RCC 7860 (cell line): ENCODE results near the gene COL16A1.
"Not testable (repeated sequence)": the region's sequence is repeated elsewhere in the genome, so short reads cannot be mapped to it uniquely, and the experiment has no call there.

ENCODE experiments used
- DNase-seq: peaks from one replicate; pipeline ENCODE4 v3.0.0-alpha.2; 2015; ENCODE audit warnings: low spot score
- FAIRE-seq: peaks from 2 replicates; lab custom pipeline; 2012; peaks lifted over from hg19 to GRCh38; lab: Jason Lieb, UNC

Gene COL16A1

DNA sequence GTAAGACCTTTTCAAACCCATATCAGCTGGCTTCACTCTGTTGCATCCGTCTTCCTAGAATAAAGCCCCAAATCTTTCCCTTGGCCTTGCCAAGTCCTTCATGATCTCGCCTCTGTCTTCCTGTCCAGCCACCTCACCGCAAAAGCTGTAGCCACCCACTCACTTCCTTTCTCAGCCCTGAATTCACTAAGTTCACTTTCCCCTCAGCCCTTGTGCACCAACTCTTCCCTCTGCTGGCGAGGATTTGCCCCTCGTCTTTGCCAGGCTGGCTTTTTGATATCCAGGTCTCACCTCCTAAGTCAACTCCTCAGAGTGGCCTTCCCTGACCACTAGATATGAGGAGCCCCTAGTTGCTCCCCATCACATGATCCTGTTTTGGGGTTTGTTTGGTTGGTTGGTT lies 3.9 kb upstream of the COL16A1 start:
- no peak for FAIRE-seq
- peak; percentile 38 for DNase-seq

- not testable (repeated sequence) for FAIRE-seq
Observed at GRCh38 chr1:31707059-31707600, 3.3 kb upstream of the COL16A1 start.

DNA sequence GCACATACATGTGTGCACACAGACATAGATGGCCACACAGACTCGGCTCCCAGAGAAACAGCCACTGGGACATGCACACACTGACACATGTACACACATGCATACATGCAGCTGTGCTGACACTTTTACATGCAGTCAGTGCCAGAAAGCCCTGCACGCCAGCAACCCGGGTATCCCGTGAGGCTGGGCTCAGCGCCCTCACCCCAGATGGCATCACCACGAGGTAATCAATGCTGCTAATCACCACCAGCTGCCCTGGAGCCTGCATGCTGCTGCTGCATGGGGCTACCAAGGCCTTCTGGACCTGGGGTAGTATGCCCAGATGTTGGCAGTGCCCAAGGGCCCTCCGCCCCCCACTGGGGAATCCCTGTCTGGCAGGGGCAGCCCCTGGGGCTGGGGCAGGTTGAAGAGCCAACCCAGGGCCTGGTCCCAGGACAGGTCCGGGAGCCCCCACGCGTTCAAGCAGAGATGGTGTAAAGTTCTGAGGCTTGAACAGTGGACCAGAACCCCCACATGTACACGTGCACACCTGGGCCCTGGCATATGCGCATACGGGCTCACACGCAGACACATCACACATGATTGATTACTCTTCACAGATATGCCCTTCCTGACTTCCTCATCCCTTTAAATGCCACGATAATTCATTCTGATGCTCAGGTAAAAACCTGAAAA lies 2.7 kb upstream of the COL16A1 start:
- DNase-seq, result no peak
- no peak for FAIRE-seq

More at GRCh38 chr1:31707059-31707600, 3.3 kb upstream of the COL16A1 start:
- DNase-seq, result not testable (repeated sequence)

DNA sequence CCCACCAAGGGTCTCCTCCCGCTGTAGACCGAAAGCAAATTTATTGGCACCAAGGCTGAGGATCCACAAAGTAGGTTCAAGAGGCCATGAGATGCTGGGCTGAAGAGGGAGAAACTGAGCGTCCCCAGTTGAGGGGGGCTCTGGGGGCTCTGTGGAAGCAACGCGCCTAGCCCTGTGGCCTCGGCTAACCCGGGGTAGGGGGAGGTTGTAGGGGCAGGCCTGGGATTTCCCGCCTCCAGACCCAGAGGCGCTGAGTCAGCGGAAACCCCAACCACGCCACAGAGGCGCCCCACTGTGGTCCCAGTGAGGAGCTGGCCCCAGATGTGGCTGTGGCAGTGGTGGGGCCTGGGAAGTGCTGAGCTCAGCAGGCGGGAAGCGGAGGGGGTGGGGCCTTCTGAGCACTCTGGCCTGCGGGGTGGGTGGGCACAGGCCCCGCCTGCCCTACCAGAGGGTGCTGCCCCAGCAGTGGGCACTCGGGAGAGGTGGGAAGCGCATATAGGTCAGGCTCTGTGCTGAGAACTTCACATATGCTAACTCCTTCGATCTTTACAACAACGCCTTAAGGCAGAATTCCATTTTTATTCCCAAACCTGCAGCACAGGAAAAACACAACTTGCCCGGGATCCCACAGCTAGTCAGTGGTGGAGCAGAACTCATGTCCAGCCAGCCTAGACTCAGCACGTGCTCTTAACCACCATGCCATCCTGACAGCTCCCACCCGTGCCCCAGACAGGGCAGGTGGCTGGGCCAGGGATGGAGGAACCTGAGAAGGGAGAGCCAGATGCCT lies 1.5 kb upstream of the COL16A1 start:
- FAIRE-seq, result no peak
- DNase-seq, result no peak

GRCh38 chr1:31704271-31705079 lies 658 bp upstream of the COL16A1 start:
- no peak for FAIRE-seq
- DNase-seq, result no peak

DNA sequence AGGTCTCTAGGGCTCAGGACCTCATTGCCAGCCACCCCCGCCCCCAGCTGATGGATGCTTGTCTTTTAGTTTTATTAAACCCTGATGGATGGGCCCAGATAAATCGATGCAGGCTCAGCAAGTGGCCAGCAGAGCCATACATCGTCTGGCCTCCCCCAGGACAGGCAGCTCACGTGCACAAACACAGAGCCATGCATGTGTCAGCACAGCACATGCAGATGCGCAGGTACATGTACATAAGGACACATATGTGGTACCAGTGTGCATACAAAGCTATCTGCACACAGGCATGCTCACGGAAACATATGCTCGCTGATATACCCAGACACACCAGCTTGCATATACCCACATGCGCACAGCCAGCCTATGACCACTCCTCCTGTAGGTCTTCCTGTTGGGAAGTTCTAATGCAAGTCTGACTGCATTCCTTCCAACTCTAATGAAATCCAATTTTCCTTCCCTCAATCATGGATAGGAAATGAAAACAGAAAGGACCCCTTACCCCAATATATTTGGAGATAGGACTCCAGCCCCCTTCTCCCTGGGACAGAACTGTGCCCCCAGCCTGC lies 897 bp downstream of the COL16A1 start:
- FAIRE-seq, result no peak
- DNase-seq, result no peak

DNA sequence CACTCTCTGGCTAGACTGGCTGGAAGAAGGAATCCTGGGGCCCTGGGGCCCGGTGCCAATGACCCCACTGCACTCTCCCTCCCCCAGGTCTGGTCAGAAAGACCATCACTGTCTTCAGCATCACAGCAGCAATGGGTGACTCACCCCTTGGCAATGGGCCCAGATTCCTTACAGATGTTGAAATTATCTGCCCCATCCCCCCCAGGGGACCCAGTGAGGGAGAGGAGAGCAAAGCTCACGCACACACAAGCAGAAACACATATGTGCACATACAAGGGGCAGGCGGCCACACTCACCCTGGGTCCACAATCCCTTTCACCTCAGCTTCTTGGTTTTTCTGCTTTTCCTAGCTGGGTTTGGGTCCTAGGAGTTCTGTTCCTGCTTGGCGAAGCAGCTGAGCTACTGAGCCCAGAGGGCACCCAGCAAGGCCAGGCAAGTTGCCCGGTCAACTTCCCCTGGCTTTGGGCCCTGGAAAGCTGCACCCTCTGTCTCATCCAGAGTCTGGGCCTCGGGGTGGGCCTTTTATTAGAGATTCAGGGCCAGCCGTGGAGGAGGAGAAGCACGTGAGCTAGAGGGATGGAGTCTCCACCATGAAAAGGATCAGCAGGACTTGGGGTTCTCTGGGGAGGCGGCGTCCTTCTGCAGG lies 2.6 kb downstream of the COL16A1 start:
- FAIRE-seq, result peak; percentile 86
- peak; percentile 94 for DNase-seq

- no peak for FAIRE-seq
- no peak for DNase-seq
Observed at GRCh38 chr1:31700468-31701090, 3.2 kb downstream of the COL16A1 start.

DNA sequence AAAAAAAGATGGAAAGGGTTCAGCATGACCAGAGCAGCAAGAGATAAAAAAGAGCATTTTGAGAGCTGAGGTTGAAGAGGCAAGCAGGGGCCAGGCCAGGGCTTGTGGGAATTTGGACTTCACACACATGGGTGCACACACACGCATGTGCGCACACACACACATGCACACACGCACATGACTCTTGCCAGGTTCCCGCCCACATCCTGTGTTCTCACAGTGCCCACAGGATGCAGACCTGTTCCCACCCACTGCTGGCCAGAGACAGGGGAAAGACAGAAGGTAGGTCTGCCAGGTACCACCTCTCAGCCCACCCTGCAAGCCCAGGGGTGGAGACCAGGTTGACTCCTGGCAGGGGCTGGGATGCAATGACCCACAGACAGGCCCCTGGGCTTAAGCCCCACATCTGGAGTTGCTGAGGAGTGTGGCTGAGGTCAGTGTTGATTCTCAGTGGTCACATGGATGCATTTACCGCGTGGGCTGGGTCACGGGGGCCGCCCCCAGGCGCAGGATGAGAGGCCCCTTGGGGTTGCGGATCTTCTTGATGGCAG lies 4.4 kb downstream of the COL16A1 start:
- FAIRE-seq, result no peak

GRCh38 chr1:31697369-31697984 lies 6.3 kb downstream of the COL16A1 start:
- FAIRE-seq (no peak), DNase-seq (no peak)

More for the DNA sequence above, 4.4 kb downstream of the COL16A1 start:
- DNase-seq, result no peak

DNA sequence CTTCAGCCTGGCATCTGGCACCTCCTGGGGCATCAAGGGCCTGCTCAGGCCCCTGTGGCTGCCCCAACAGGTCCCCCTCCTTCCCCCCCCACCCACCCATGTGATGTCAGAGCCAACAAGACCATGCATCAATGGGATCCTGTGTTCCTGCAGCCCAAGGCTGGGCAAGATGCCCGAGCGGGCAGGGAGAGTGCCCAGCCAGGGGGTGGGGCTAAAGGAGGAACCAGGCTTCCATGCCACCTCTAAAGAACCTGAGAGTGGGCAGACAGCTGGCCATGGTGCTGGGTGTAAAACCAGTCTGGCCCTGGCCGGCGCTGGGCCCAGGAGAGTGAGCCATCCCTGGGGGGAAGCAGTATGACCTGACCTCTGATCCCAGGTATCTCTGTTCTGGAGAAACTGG lies 7.6 kb downstream of the COL16A1 start:
- FAIRE-seq, result no peak
- no peak for DNase-seq

DNA sequence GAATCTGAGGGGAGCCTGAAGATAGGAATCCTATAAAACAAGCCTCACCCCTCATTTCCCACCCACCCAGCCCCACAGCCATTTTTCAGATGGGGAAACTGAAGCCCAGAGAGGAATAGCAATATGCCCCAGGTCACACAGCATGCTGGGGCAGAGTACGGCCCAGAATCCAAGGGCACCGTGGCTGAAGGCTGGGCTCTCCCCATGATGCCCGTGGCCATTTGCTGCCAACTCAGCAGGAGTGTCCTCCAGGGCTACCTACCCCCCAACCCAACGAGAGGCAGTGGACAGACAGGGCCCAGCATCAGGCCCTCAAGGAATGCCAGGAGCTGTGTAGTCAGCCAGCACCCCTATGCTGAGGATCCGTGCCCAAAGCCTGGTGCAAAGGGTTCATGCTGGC lies 8.5 kb downstream of the COL16A1 start:
- DNase-seq (no peak), FAIRE-seq (no peak)

GRCh38 chr1:31694964-31695313 lies 8.9 kb downstream of the COL16A1 start:
- no peak for DNase-seq
- no peak for FAIRE-seq

- DNase-seq (no peak), FAIRE-seq (no peak)
Observed at GRCh38 chr1:31694069-31694963, 9.5 kb downstream of the COL16A1 start.

DNA sequence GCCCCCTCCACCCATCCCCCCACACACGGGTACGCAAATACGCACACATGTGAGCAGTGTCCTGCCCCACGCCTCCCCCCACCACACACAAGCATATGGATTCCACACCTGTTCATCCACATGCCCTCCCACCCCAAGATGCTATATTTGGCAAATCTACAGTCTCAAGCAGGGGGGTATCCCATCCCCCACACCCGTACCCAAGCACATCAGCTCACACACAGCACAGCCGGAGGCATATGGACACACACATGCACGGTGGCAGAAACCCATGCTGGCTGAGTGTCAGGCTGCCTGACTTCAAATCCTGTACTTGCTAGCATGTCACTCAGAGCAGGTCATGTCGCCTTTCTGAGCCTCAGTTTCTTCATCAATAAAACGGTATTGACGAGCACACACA lies 10.6 kb downstream of the COL16A1 start:
- FAIRE-seq (no peak), DNase-seq (no peak)

- DNase-seq, result no peak
- no peak for FAIRE-seq
Observed at GRCh38 chr1:31691951-31692350, 11.9 kb downstream of the COL16A1 start.

DNA sequence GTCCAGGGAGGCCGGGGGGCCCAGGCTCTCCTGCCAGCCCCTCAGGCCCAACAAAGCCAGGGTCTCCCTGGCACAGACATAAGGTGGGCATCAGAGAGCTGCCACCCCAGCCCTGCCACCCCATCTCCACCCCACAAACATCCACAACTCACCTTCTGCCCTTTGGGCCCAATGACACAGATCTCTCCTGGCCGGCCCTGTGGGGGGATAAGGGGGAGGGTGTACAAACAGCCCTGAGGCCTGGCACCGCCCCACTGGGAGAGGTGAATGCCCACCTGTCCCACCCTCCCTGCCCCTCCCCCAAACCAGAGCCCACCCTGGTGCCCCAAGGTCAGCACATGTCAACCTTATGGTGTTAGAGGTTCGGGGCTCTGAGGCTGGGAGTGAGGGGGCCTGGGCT lies 12.4 kb downstream of the COL16A1 start:
- DNase-seq, result no peak
- no peak for FAIRE-seq

GRCh38 chr1:31690921-31691320 lies 12.9 kb downstream of the COL16A1 start:
- DNase-seq, result no peak
- no peak for FAIRE-seq
